MCF 10A (cell line): ENCODE results near the gene AFTPH. TPM values are rescaled to one million over a fixed set of nuclear protein-coding genes. Genes with fewer than 3 reads are reported as not detected.

ENCODE experiments used
- BruUV-seq: library from RNA; stranded (reverse); fragments of 400-500 nt; replicated peaks from 2 replicates; lab custom pipeline; 2021; lab: Mats Ljungman, UMichigan
- CTCF ChIA-PET: fragments of 300-600 bp; sonication (Branson Sonifier 250); formaldehyde crosslinking; extraction: SDS; loops from one replicate; lab custom pipeline; 2021; ENCODE audit warnings: antibody characterized with exemption, inconsistent platforms; lab: Yijun Ruan, JAX
- POLR2A ChIA-PET: fragments of 300-600, 350-650 bp; sonication (Branson Sonifier 250); formaldehyde crosslinking; extraction: SDS; loops from one replicate; lab custom pipeline; 2020; ENCODE audit warnings: antibody characterized with exemption, inconsistent platforms; lab: Yijun Ruan, JAX
- DNase-seq: peaks from one replicate; pipeline ENCODE4 v3.0.0-alpha.2; 2018; ENCODE audit not compliant: unreplicated experiment
- H3K27ac Mint-ChIP-seq: one replicate; pipeline ENCODE4 v1.8.0; 2022; ENCODE audit warnings: mild to moderate bottlenecking, low read depth, mixed read lengths; ENCODE audit not compliant: unreplicated experiment
- H3K27me3 Mint-ChIP-seq: one replicate; pipeline ENCODE4 v1.8.0; 2022; ENCODE audit warnings: mixed read lengths; ENCODE audit not compliant: insufficient read depth, unreplicated experiment
- H3K36me3 Mint-ChIP-seq: one replicate; pipeline ENCODE4 v1.8.0; 2022; ENCODE audit warnings: mild to moderate bottlenecking, moderate library complexity, mixed read lengths; ENCODE audit not compliant: insufficient read depth, unreplicated experiment
- H3K4me1 Mint-ChIP-seq: one replicate; pipeline ENCODE4 v1.8.0; 2022; ENCODE audit warnings: mixed read lengths; ENCODE audit not compliant: insufficient read depth, unreplicated experiment
- H3K4me3 Mint-ChIP-seq: one replicate; pipeline ENCODE4 v1.8.0; 2022; ENCODE audit warnings: mild to moderate bottlenecking, moderate library complexity, mixed read lengths; ENCODE audit not compliant: unreplicated experiment
- H3K9me3 Mint-ChIP-seq: one replicate; pipeline ENCODE4 v1.8.0; 2022; ENCODE audit warnings: mixed read lengths; ENCODE audit not compliant: unreplicated experiment
- CTCF ChIP-seq: fragments of 200-600 bp; IDR thresholded peaks from one replicate; pipeline ENCODE4 v1.8.0; 2022; ENCODE audit warnings: antibody characterized with exemption, mild to moderate bottlenecking; ENCODE audit not compliant: unreplicated experiment
- intact Hi-C: fragments of 100-400 bp; cut with micrococcal nuclease; formaldehyde crosslinking; loops from 2 replicates; pipeline ENCODE4 v1.14.1; 2022
- total RNA-seq: library from RNA; stranded (reverse); gene quantifications from 2 replicates; pipeline ENCODE4 v1.2.3, GENCODE V29; 2022

AFTPH gene
- total RNA-seq, 1 experiment from 2014 or later: 24.7 TPM

DNA sequence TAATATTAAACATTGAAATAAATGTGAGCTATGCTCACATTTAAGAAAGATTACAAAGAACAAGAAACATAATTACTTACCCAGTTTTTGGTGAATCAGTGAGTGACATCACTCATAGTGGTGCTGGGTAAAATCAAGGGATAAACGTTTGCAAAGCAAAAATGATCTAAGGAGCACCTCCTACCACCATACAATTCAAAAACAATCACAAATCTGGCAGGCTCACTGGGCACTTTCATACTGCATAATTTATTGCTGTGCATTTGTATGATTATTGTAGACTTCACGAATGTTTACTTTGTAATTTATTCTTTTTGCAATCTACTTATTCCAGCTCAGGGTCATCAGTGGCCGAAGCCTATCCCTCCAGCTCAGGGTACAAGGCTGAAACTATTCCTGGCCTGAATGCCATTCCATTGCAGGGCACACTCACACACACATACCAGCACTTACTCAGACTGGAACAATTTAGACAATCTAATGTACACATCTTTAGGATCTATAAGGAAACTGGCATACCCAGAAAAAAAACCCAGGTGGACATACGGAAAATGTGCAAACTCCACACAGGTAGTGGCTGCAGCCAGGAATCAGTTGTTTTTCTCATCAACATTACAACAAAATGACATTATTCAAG, 34.4 kb downstream of the AFTPH start:
- no peak for DNase-seq
- Mint-ChIP-seq H3K27me3 (no peaks in the 10 kb centered on the region), H3K4me3 (no peak overlapping the region), H3K4me1 (peaks cover 6% of the 10 kb centered on the region), H3K27ac (no peak overlapping the region), H3K9me3 (no peaks in the 10 kb centered on the region), H3K36me3 (peaks cover 11% of the 10 kb centered on the region)
- ChIA-PET POLR2A (interaction anchor here (2.6 kb wide), 1 partner anchor 35 kb away, joined by 9 read pairs; no protein-coding TSS in a partner anchor), CTCF (interaction anchor here (0.5 to 5.5 kb wide), 6 partner anchors 8 to 331 kb away, joined by 3 to 48 read pairs (median 3); partner anchors contain the start of gene AFTPH)
- no TSS peak for BruUV-seq
- intact Hi-C loops: no loop called here
- no peak for TF ChIP-seq CTCF

- intact Hi-C loops: loop anchor here (1.0 to 5.0 kb wide), 3 partner anchors 40 to 515 kb away; no protein-coding TSS in a partner anchor
- Mint-ChIP-seq H3K27ac (no peak overlapping the region), H3K27me3 (no peaks in the 10 kb centered on the region), H3K4me3 (no peak overlapping the region), H3K36me3 (peaks cover 11% of the 10 kb centered on the region), H3K4me1 (peaks cover 9% of the 10 kb centered on the region), H3K9me3 (no peaks in the 10 kb centered on the region)
- peak; percentile 34 for DNase-seq
- CTCF ChIA-PET: interaction anchor here (0.5 to 3.6 kb wide), 11 partner anchors 8 to 252 kb away, joined by 3 to 27 read pairs (median 4); partner anchors contain the start of gene AFTPH
- TF ChIP-seq CTCF: peak; percentile 27
- POLR2A ChIA-PET: interaction anchor here (1.8 to 2.8 kb wide), 3 partner anchors 39 to 232 kb away, joined by 3 to 11 read pairs (median 9); no protein-coding TSS in a partner anchor
- no TSS peak for BruUV-seq
These were observed 38.1 kb downstream of the AFTPH start for GRCh38 chr2:64562148-64562784.

DNA sequence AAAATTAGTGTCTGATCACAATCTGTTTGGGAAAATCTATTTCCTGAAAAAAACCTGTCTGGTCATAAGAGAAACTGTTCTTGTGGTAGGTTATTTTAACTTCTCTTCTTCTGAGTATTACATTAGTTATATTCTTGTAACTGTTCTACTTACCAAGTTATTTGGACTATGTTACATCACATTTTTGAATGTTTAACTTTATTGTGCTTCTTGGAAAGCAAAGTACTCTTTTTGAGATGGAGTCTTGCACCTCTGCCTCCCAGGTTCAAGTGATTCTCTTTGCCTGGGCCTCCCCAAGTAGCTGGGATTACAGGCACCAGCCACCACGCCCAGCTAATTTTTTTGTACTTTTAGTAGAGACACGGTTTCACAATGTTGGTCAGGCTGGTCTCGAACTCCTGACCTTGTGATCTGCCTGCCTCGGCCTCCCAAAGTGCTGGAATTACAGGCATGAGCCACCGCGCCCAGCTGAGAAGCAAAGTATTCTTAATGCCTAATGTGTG, 39.4 kb downstream of the AFTPH start:
- CTCF ChIA-PET: interaction anchor here (2.2 to 3.6 kb wide), 3 partner anchors 40 to 233 kb away, joined by 9 to 27 read pairs (median 20); partner anchors contain the start of gene AFTPH
- intact Hi-C loops: loop anchor here (5.0 kb wide), 1 partner anchor 516 kb away; no protein-coding TSS in a partner anchor
- no peak overlapping the region for H3K27ac Mint-ChIP-seq
- H3K4me1 Mint-ChIP-seq: peaks cover 9% of the 10 kb centered on the region
- H3K27me3 Mint-ChIP-seq: no peaks in the 10 kb centered on the region
- no peak overlapping the region for H3K4me3 Mint-ChIP-seq
- TF ChIP-seq CTCF: no peak
- no peak for DNase-seq
- POLR2A ChIA-PET: no interaction called here
- H3K9me3 Mint-ChIP-seq: no peaks in the 10 kb centered on the region
- H3K36me3 Mint-ChIP-seq: peaks cover 15% of the 10 kb centered on the region
- BruUV-seq: no TSS peak
